DND-41 (cell line): ENCODE measurements around the gene ICOS.

ENCODE experiments used
- ATAC-seq: fragments of 200-7000 bp; cut with Tn5 transposase; 3 replicates; pipeline ENCODE4 v1.9.1; 2021; ENCODE audit warnings: low read depth; ENCODE audit not compliant: insufficient read depth
- DNase-seq: peaks from one replicate; pipeline ENCODE4 v3.0.0-alpha.2; 2020
- H2AFZ ChIP-seq: 2 replicates; pipeline ENCODE4 v1.6.0; 2012; ENCODE audit warnings: low read depth, low read length
- H3K27ac ChIP-seq: 2 replicates; pipeline ENCODE4 v1.5.1; 2012; ENCODE audit warnings: low read length, inconsistent platforms
- H3K27me3 ChIP-seq: fragments of 200-600 bp; sonication (generic); 2 replicates; pipeline ENCODE4 v1.6.0; 2012; ENCODE audit warnings: low read length, mild to moderate bottlenecking, inconsistent platforms; ENCODE audit not compliant: insufficient read depth, poor library complexity
- H3K36me3 ChIP-seq: 2 replicates; pipeline ENCODE4 v1.5.1; 2012; ENCODE audit warnings: low read length, inconsistent platforms; ENCODE audit not compliant: insufficient read depth
- H3K4me1 ChIP-seq: 2 replicates; pipeline ENCODE4 v1.5.1; 2012; ENCODE audit warnings: mild to moderate bottlenecking, low read length; ENCODE audit not compliant: insufficient read depth
- H3K4me2 ChIP-seq: 2 replicates; pipeline ENCODE4 v1.6.0; 2012; ENCODE audit warnings: mild to moderate bottlenecking, moderate library complexity, low read length, inconsistent platforms; ENCODE audit not compliant: insufficient read depth
- H3K4me3 ChIP-seq, 2 experiments: fragments of 200-600 bp in 1 of 2; shearing (Covaris generic) in 1 of 2; 2 replicates each; pipeline ENCODE4 v1.5.1; 2012 to 2016; ENCODE audit warnings: inconsistent platforms in 2 of 2, low read length in 2 of 2, mild to moderate bottlenecking in 2 of 2, low read depth in 1 of 2, moderate library complexity in 1 of 2
- H3K79me2 ChIP-seq: 2 replicates; pipeline ENCODE4 v1.6.0; 2012; ENCODE audit warnings: low read length, inconsistent platforms; ENCODE audit not compliant: insufficient read depth
- H3K9ac ChIP-seq: 2 replicates; pipeline ENCODE4 v1.6.0; 2012; ENCODE audit warnings: low read depth, mild to moderate bottlenecking, inconsistent platforms, low read length, moderate library complexity
- H3K9me3 ChIP-seq: 2 replicates; pipeline ENCODE4 v1.5.1; 2012; ENCODE audit warnings: low read length, moderate library complexity, mild to moderate bottlenecking, inconsistent platforms; ENCODE audit not compliant: insufficient read depth, severe bottlenecking
- H4K20me1 ChIP-seq: 2 replicates; pipeline ENCODE4 v1.6.0; 2012; ENCODE audit warnings: low read length; ENCODE audit not compliant: insufficient read depth
- EZH2 ChIP-seq: IDR thresholded peaks from 3 replicates; pipeline ENCODE4 v1.6.1; 2012; ENCODE audit warnings: borderline replicate concordance, low read depth, mild to moderate bottlenecking, moderate library complexity, low read length, inconsistent platforms; ENCODE audit not compliant: severe bottlenecking
- TF ChIP-seq, protein P1 (sequence below): IDR thresholded peaks from 2 replicates; pipeline ENCODE4 v1.5.1; 2012; ENCODE audit warnings: borderline replicate concordance, low read length, moderate library complexity, mild to moderate bottlenecking; ENCODE audit not compliant: poor library complexity, severe bottlenecking; ENCODE audit errors: extremely low read depth

The ICOS gene

DNA sequence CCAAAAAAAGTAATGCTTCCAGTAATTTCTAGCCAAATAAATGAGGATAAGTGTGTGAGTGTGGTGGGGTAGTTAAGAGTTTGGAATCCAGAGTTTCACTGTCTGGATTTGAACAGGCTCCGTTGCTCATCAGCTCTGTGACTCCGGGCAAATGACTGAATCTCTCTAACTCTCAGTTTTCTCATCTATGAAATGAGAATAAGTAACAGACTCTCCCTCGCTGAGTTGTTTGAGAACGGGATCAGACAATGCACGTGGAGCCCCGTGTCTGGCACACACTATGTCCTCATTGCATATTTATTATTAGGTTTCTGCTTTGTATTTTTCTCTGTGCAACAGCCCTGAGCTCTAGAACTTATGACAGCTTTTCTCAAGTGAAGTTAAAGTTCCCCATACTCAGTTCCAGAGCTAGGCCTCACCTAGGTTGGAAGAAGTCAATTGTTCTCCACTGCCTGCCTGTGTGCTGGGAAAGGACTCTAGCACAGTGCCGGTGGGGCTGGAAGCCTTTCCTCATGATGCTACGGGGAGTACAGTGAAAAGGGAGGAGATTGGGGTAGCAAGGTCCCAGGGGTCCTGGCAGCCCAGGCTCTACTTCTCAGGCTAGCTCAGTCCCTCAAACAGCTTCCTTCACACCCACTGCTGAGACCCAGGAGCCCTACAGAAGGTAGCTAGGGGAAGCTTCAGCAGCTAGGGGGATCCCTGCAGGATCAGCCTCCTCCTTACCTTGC is 1.7 kb upstream of the ICOS start:
- no peak for DNase-seq
- H3K27ac ChIP-seq: peak overlapping the region; percentile 87

DNA sequence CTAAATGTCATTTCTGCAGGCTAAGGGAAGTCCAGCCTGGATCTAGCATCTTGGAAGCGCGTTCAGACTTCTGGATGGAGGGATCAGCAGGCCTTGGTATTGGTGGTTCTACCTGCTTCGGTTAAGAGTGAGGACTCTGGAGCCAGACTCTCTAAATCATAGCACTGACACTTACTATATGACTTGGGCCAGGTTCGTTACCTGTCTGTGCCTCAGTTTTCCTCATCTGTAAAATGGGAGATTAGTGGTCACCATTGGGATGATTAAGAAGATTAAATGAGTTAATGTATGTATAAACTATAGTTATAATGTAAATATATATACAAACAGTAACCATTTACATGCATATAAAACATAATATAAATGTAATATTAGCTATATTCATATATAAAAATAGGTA is 995 bp upstream of the ICOS start:
- Histone ChIP-seq H3K4me2 (peak overlapping the region; percentile 1; the same call in 1 of the 2 replicates), H4K20me1 (peaks cover 15% of the 10 kb centered on the region; the same call in 1 of the 2 replicates), H3K9ac (0 out of 2 replicates have a peak overlapping the region, but pooled peaks have one; percentile 37), H3K79me2 (peaks cover 52% of the 10 kb centered on the region), H3K27me3 (no peaks in the 10 kb centered on the region), H3K4me1 (peaks cover 76% of the 10 kb centered on the region), H2AFZ (0 out of 2 replicates have a peak overlapping the region, but pooled peaks have one; percentile 32), H3K9me3 (no peaks in the 10 kb centered on the region), H3K4me3 (no peak overlapping the region), H3K36me3 (peaks cover 8% of the 10 kb centered on the region; the same call in 1 of the 2 replicates), H3K27ac (peak overlapping the region; percentile 87)
- TF ChIP-seq, protein P1, sequence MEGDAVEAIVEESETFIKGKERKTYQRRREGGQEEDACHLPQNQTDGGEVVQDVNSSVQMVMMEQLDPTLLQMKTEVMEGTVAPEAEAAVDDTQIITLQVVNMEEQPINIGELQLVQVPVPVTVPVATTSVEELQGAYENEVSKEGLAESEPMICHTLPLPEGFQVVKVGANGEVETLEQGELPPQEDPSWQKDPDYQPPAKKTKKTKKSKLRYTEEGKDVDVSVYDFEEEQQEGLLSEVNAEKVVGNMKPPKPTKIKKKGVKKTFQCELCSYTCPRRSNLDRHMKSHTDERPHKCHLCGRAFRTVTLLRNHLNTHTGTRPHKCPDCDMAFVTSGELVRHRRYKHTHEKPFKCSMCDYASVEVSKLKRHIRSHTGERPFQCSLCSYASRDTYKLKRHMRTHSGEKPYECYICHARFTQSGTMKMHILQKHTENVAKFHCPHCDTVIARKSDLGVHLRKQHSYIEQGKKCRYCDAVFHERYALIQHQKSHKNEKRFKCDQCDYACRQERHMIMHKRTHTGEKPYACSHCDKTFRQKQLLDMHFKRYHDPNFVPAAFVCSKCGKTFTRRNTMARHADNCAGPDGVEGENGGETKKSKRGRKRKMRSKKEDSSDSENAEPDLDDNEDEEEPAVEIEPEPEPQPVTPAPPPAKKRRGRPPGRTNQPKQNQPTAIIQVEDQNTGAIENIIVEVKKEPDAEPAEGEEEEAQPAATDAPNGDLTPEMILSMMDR: no peak
- TF ChIP-seq EZH2: no peak
- DNase-seq: no peak
- ATAC-seq: no peak

More for the DNA sequence above, 1.7 kb upstream of the ICOS start:
- Histone ChIP-seq H4K20me1 (peaks cover 15% of the 10 kb centered on the region; the same call in 1 of the 2 replicates), H3K4me1 (peaks cover 69% of the 10 kb centered on the region), H3K4me2 (peak overlapping the region; percentile 61), H2AFZ (peak overlapping the region; percentile 32), H3K36me3 (peaks cover 8% of the 10 kb centered on the region; the same call in 1 of the 2 replicates), H3K4me3 (peak overlapping the region in 1 of 2 experiments; percentile 37; a peak in 1 of 4 replicates), H3K9me3 (no peaks in the 10 kb centered on the region), H3K79me2 (peaks cover 46% of the 10 kb centered on the region), H3K27me3 (no peaks in the 10 kb centered on the region), H3K9ac (peak overlapping the region; percentile 37)
- peak; percentile 20 for ATAC-seq
- TF ChIP-seq, protein P1: no peak
- TF ChIP-seq EZH2: no peak

DNA sequence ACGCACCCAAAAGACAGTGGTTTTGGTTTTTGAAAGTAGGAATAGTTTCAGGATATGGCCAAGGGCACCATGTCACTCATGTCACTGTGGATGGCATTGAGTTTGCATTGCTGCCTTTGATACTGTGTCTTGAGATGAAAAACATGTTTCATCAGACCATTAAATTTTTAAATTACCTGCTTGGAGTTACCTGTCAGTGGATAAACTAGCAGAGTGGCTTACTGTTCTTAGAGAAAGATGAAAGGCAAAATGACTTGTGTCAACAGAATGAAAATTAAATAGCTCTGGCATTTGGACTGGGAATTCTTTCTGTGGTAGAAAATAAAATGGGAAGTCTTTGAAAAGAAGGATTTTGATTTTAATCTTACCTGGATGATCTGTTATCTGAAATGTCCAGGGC is 386 bp downstream of the ICOS start:
- TF ChIP-seq, protein P1: no peak
- no peak for TF ChIP-seq EZH2
- Histone ChIP-seq H3K79me2 (peaks cover 66% of the 10 kb centered on the region), H3K4me2 (peak overlapping the region; percentile 71), H2AFZ (peak overlapping the region; percentile 10; the same call in 1 of the 2 replicates), H3K27ac (peak overlapping the region; percentile 96), H3K4me3 (peak overlapping the region; percentile 56 to 71), H3K4me1 (peaks cover 89% of the 10 kb centered on the region), H3K36me3 (peaks cover 17% of the 10 kb centered on the region), H3K27me3 (no peaks in the 10 kb centered on the region), H3K9ac (peak overlapping the region; percentile 71), H4K20me1 (peaks cover 17% of the 10 kb centered on the region; the same call in 1 of the 2 replicates), H3K9me3 (no peaks in the 10 kb centered on the region)
- DNase-seq (no peak), ATAC-seq (peak; percentile 40)
